NOMO-1 treated with DMSO at 0.1 percent for 48 hours (cell line): ENCODE data around the gene EPB41.
"Not testable (repeated sequence)": the region's sequence is repeated elsewhere in the genome, so short reads cannot be mapped to it uniquely, and the experiment has no call there.

Experiments
- DNase-seq: peaks from one replicate; lab custom pipeline; 2025; ENCODE audit not compliant: unreplicated experiment; lab: John Stamatoyannopoulos, UW

The EPB41 gene

DNA sequence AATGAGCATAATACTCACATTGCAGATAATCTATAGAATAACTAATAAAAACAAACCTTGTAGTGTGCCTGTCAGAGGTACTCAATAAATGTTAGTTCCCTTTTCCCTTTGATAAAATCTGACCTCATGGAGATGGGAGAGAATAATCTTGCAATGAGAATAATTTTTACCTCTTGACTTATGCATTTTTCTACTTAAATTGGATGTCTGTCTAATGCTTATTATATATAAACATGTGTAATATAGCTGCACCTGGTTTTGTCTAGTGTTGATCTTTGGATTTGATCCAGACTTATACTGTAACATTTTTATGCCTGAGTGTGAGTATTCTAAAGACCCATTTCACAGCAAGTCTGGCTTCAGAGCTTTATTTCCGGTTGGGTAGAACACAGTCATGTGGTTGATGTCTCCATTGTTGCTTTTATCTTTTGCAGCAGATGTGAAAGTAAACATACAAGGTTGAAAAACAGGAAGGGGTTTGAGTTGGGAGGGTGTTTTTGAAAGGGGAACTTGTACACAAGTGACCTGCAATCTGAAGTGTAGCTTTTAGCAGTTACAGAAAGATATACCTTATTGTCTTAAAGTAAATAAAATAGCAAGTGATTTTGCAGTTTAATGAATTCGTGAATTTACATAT, 12.4 kb downstream of the EPB41 start:
- peak; percentile 93 for DNase-seq

DNA sequence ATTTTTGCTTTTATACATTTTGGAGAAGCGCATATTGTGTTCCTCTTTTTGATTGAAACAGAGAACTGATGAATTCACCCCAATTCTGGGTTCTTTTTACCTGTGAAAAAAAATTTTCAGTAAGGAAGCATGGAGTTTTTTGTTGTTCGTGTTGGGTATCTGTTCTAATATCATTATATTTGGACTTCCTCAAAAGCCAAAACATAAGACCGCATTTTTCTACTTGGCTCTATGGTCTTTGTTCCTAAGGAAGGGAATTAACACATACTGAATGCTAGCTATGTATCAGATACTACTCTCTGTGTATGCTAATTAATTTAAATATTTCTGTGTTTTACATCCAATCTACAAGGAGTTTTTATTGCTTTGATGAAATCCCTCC, 12.9 kb downstream of the EPB41 start:
- DNase-seq: peak; percentile 31

DNA sequence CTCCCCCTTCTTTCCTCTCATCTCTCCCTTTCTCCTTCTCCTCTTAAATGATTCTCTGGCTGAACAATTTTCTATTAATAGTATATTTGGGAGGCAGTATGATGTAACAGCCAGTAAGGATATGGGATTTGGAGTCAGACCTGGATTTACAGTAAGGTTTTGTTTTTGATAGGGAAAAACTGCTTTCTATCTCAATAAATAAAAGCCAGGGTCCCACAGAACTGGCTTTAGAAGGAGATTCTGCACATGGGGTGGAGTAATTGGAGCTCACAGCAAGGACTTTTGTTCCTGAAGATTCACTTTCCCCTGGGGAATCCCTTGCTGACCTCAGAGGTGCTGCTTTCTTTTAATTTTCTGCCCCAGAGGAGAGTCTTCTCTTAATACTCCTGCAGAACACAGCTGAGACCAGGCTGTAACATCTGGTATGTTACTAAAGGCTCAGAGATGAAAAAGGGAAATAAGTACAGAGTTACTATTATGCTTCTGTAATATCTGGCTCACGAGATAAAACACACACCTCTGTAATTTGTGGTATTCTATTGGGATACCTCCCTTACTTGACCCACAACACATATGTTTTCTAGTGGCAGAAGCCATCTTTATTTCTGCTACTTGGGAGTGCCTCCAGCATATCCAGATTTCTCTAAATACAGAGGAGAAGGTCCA, 13.4 kb downstream of the EPB41 start:
- peak; percentile 44 for DNase-seq

DNA sequence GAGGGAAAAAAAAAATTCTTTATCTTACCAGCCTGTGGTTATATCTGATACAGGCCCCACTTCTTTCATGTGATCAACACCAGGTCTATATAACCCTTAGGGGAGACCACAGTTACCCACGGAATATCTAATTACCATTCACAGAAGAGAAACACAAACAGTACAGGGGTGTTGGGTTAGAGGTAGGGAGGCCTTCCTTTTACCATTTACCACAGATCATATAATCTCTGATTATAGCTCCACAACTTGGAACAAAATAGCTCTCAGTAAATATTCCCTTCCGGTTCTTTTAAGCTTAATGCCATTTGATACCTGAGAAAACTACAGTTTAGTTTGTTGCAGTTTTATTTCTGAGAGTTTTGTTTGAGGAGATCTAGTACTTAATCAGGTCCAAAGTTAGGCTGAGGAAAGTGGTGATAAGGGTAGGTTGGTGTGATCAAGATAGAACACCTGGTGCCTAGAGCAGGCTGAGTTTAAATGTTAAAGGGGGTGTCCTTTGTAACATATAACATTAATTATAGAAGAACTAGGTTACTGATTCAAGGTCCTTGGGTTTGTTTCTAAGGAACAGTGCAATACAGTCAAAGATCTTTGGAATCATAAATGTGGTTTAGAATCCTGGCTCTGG, 14.1 kb downstream of the EPB41 start:
- DNase-seq: no peak

- no peak for DNase-seq
Measured at GRCh38 chr1:28933277-28933676, 18.9 kb downstream of the EPB41 start.

GRCh38 chr1:28933918-28934317, 19.5 kb downstream of the EPB41 start:
- DNase-seq: no peak

- DNase-seq: no peak
Measured at GRCh38 chr1:28934676-28935075, 20.3 kb downstream of the EPB41 start.

- DNase-seq: no peak
Measured at GRCh38 chr1:28935293-28935692, 20.9 kb downstream of the EPB41 start.

DNA sequence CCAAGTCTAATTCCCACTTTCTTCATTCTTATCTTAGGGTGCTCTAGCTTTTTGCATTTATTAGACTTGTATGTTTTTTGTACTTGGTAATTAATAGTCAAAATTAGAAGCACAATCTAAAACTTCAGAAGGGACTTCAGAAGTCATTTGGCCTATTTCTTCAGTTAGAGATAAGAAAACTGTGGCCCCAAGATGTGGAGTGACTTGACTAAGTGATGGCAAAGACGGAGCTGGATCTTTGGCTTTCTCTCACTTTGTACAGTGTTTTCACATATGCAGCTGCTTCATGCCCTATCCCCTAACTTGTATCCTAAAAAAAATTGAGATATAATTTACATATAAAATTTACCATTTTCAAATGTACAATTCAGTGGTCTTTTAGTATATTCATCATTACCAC, 21.7 kb downstream of the EPB41 start:
- no peak for DNase-seq

- no peak for DNase-seq
Measured at GRCh38 chr1:28936528-28936927, 22.2 kb downstream of the EPB41 start.

DNA sequence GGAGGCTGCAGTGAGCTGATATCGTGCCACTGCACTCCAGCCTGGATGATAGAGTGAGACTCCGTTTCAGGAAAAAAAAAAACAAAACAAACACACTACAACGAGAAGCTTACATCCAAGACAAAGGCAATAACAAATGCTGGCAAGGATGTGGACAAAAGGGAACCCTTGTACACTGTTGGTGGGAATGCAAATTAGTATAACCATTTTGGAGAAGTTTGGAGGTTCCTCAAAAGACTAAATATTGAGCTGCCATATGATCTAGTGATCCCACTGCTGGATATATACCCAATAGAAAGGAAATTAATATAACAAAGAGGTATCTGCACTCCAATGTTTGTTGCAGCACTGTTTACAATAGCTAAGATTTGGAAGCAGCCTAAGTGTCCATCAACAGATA, 29.2 kb downstream of the EPB41 start:
- not testable (repeated sequence) for DNase-seq

GRCh38 chr1:28950006-28950405, 35.6 kb downstream of the EPB41 start:
- DNase-seq: no peak

GRCh38 chr1:28950449-28950848, 36.1 kb downstream of the EPB41 start:
- no peak for DNase-seq

DNA sequence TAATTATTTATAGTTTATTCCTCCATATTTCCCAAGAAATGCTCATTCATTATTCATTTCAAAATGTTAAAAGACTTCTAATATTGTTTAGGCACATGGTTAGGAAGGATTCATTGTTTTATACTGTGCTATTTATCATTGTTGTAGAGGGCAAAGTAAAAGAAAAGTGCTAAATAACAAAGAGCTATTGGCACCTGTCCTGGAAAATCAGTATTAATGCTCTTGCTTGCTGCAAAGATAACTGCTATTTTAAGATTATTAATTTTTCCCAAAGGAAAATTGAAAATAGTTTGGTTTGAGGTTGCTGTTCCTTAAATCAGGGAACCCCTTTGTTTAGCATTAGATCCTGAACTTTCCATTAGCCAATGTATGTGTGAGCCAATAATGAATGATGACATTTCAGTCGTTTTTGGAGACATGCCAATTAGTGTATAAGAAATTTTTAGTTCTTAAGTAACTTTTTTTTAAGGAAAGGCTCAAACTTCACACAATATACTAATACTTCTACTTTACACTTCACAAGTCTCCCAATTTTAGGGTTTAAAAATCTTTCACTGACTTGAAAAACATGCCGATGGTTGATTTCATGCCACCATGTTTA, 39.9 kb downstream of the EPB41 start:
- DNase-seq: no peak

- no peak for DNase-seq
Measured at GRCh38 chr1:28956038-28956464, 41.7 kb downstream of the EPB41 start.

GRCh38 chr1:28962114-28962831, 47.9 kb downstream of the EPB41 start:
- DNase-seq: not testable (repeated sequence)

DNA sequence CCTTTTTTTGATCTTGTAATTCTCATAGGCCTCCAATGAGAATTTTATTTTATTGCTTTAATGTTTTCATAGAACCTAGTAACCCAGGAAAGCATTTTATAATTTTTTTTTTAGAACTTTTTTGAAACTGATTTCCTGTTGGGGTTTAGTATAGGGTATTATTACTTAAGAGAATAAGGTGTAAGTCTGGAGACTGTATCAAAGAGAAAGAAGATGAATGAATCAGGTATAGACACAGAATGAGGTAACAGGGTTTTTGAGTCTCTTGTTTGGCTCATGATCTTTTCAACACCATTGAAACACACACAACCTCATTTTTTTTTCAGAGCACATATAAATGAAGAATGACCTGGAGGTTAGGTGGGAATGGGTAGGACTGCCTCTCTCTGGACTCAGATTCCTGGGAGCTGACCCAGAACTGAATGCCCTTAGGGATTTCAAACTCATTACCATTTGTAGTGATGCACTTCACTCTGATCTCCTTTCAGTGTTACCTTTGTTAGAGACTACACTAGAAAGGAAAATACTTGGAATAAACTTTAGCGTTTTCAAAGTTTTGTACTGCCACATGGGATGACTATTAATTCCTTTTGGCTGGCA, 51.0 kb downstream of the EPB41 start:
- no peak for DNase-seq

DNA sequence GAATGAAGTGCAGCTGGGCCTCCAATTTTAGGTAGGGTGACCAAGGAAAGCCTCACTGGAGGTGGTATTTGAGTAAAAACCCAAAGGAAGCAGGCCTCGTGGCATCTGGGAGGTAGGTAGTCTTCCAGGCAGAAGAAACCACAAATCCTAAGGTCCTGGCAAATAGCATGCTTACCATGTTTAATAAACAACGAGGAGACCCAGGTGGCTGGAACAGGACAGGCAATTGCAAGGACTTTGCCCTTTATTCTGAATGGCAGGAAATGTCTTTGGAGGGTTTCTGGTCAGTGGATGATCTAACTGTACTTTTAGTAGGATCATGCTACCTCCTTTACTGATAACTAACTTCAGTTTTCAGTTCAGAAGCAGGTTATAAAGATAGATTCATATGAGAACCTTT, 52.2 kb downstream of the EPB41 start:
- DNase-seq: no peak

DNA sequence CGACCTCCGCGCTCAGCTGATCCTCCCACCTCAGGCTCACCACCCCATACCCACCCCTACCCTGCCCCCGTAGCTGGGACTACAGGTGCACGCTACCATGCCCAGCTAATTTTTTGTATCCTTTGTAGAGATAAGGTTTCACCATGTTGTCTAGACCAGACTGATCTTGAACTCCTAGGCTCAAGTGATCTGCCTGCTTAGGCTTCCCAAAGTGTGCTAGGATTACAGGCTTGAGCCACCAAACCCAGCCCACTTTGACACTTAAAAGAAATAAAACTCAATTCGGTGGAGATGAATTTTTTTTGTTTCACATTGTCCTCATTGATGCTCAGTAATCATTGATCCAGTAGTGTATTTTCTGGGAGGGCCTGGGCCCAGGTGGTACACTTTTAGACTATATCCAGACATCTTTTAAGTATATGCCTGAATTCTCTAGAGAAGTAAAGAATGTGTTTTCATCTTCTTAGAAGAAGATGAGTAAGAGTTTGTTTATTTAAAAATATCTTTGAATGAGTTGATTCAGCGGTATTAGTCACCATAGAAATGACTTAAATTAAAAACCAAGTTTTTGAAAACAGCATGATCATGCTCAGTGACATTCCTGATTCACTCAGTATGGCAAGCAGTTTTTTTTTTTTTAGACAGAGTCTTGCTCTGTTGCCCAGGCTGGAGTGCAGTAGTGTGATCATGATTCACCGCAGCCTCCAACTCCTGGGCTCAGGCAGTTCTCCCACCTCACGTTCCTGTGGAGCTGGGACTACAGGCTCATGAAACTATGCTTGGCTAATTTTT, 57.8 kb downstream of the EPB41 start:
- DNase-seq: no peak
